H9 (cell line): Measurements from ENCODE around the gene ANKMY2. TPM values are rescaled to one million over a fixed set of nuclear protein-coding genes. Genes with fewer than 3 reads are reported as not detected.
A peak's percentile ranks its signal among the peaks of the same experiment; 100 is the strongest.

Experiments
- DNase-seq: peaks from one replicate; pipeline ENCODE4 v3.0.0-alpha.2; 2017
- H2AFZ ChIP-seq: one replicate; pipeline ENCODE4 v1.6.1; 2013; ENCODE audit warnings: mild to moderate bottlenecking, low read length, control low read depth, moderate library complexity
- H2AK5ac ChIP-seq: 2 replicates; pipeline ENCODE4 v1.6.1; 2013; ENCODE audit warnings: low read length, control low read depth, mixed read lengths; ENCODE audit not compliant: insufficient read length
- H2BK120ac ChIP-seq: one replicate; pipeline ENCODE4 v1.6.1; 2013; ENCODE audit warnings: low read depth, mild to moderate bottlenecking, low read length, control low read depth, inconsistent platforms; ENCODE audit not compliant: poor library complexity, severe bottlenecking
- H2BK12ac ChIP-seq: 2 replicates; pipeline ENCODE4 v1.6.1; 2013; ENCODE audit warnings: low read length, control low read depth, mixed read lengths, low read depth; ENCODE audit not compliant: insufficient read length
- H2BK15ac ChIP-seq: 2 replicates; pipeline ENCODE4 v1.6.1; 2013; ENCODE audit warnings: low read depth, low read length, control low read depth
- H2BK20ac ChIP-seq: one replicate; pipeline ENCODE4 v1.6.1; 2013; ENCODE audit warnings: low read depth, mild to moderate bottlenecking, low read length, control low read depth, inconsistent platforms; ENCODE audit not compliant: poor library complexity, severe bottlenecking
- H2BK5ac ChIP-seq: 2 replicates; pipeline ENCODE4 v1.6.1; 2013; ENCODE audit warnings: low read length, control low read depth, mixed read lengths; ENCODE audit not compliant: insufficient read length
- H3K14ac ChIP-seq: 2 replicates; pipeline ENCODE4 v1.6.1; 2013; ENCODE audit warnings: low read length, control low read depth; ENCODE audit not compliant: insufficient read depth
- H3K18ac ChIP-seq: 2 replicates; pipeline ENCODE4 v1.6.1; 2013; ENCODE audit warnings: low read depth, mild to moderate bottlenecking, mixed read lengths, low read length, control low read depth; ENCODE audit not compliant: insufficient read length
- H3K23ac ChIP-seq: 2 replicates; pipeline ENCODE4 v1.6.1; 2013; ENCODE audit warnings: low read length, control low read depth, mixed read lengths, low read depth; ENCODE audit not compliant: insufficient read length
- H3K23me2 ChIP-seq: 2 replicates; pipeline ENCODE4 v1.6.1; 2013; ENCODE audit warnings: low read depth, mild to moderate bottlenecking, mixed read lengths, low read length, control low read depth; ENCODE audit not compliant: insufficient read length, poor library complexity, severe bottlenecking
- H3K27ac ChIP-seq: 2 replicates; pipeline ENCODE4 v1.5.1; 2013; ENCODE audit warnings: low read length, control low read depth, mixed read lengths, low read depth; ENCODE audit not compliant: insufficient read length
- H3K27me3 ChIP-seq: 2 replicates; pipeline ENCODE4 v1.6.1; 2013; ENCODE audit warnings: low read length, control low read depth, inconsistent platforms; ENCODE audit not compliant: insufficient read depth
- H3K4ac ChIP-seq: 2 replicates; pipeline ENCODE4 v1.6.1; 2013; ENCODE audit warnings: low read depth, mild to moderate bottlenecking, control low read depth, inconsistent platforms, low read length, moderate library complexity
- H3K4me1 ChIP-seq: 2 replicates; pipeline ENCODE4 v1.6.1; 2013; ENCODE audit warnings: low read length, control low read depth, inconsistent platforms; ENCODE audit not compliant: insufficient read depth
- H3K4me2 ChIP-seq: 2 replicates; pipeline ENCODE4 v1.6.1; 2013; ENCODE audit warnings: low read length, control low read depth, mixed read lengths; ENCODE audit not compliant: insufficient read length, insufficient read depth
- H3K56ac ChIP-seq: 2 replicates; pipeline ENCODE4 v1.6.1; 2013; ENCODE audit warnings: low read depth, mild to moderate bottlenecking, mixed read lengths, low read length, control low read depth; ENCODE audit not compliant: insufficient read length
- H3K79me1 ChIP-seq: 2 replicates; pipeline ENCODE4 v1.6.1; 2013; ENCODE audit warnings: low read depth, mild to moderate bottlenecking, moderate library complexity, low read length, control low read depth, inconsistent platforms; ENCODE audit not compliant: insufficient read depth, poor library complexity, severe bottlenecking
- H3K79me2 ChIP-seq: 2 replicates; pipeline ENCODE4 v1.6.1; 2013; ENCODE audit warnings: low read length, control low read depth, inconsistent platforms; ENCODE audit not compliant: insufficient read depth
- H3K9ac ChIP-seq: 2 replicates; pipeline ENCODE4 v1.6.1; 2013; ENCODE audit warnings: low read length, control low read depth, mixed read lengths; ENCODE audit not compliant: insufficient read length; ENCODE audit errors: extremely low read depth
- H3K9me3 ChIP-seq: one replicate; pipeline ENCODE4 v1.6.1; 2013; ENCODE audit warnings: low read depth, low read length, inconsistent platforms; ENCODE audit not compliant: control insufficient read depth
- H3T11ph ChIP-seq: one replicate; pipeline ENCODE4 v1.6.1; 2013; ENCODE audit warnings: mild to moderate bottlenecking, low read length, control low read depth, inconsistent platforms
- H4K20me1 ChIP-seq: one replicate; pipeline ENCODE4 v1.6.1; 2013; ENCODE audit not compliant: control insufficient read depth, insufficient read length, insufficient read depth
- H4K5ac ChIP-seq: 2 replicates; pipeline ENCODE4 v1.6.1; 2013; ENCODE audit warnings: low read depth, mild to moderate bottlenecking, mixed read lengths, low read length, control low read depth; ENCODE audit not compliant: insufficient read length
- H4K8ac ChIP-seq: replicated peaks from 2 replicates; pipeline ENCODE4 v1.6.1; 2013; ENCODE audit warnings: low read length, control low read depth, mixed read lengths, low read depth; ENCODE audit not compliant: insufficient read length
- H4K91ac ChIP-seq: 2 replicates; pipeline ENCODE4 v1.6.1; 2013; ENCODE audit warnings: low read depth, mild to moderate bottlenecking, moderate library complexity, mixed read lengths, low read length, control low read depth; ENCODE audit not compliant: insufficient read length
- H3K27ac Mint-ChIP-seq, 3 experiments: 2 replicates in 2 of 3; 3 replicates in 1 of 3; pipeline ENCODE4 v1.8.0; 2020 to 2021; ENCODE audit warnings: mixed read lengths in 3 of 3, mild to moderate bottlenecking in 1 of 3, moderate library complexity in 1 of 3
- H3K27me3 Mint-ChIP-seq: 2 replicates; pipeline ENCODE4 v1.8.0; 2021; ENCODE audit warnings: low read depth, mild to moderate bottlenecking, moderate library complexity, mixed read lengths
- H3K36me3 Mint-ChIP-seq, 3 experiments: 2 replicates in 2 of 3; 3 replicates in 1 of 3; pipeline ENCODE4 v1.8.0; 2020 to 2021; ENCODE audit warnings: low read depth in 3 of 3, mixed read lengths in 3 of 3; ENCODE audit not compliant: insufficient read depth in 1 of 3
- H3K4me1 Mint-ChIP-seq, 2 experiments: 2 replicates each; pipeline ENCODE4 v1.8.0; 2020; ENCODE audit warnings: mixed read lengths in 2 of 2
- H3K4me3 Mint-ChIP-seq, 2 experiments: 2 replicates in 1 of 2; 3 replicates in 1 of 2; pipeline ENCODE4 v1.8.0; 2020 to 2021; ENCODE audit warnings: mild to moderate bottlenecking in 2 of 2, mixed read lengths in 2 of 2, moderate library complexity in 1 of 2
- H3K9me3 Mint-ChIP-seq, 2 experiments: 2 replicates in 1 of 2; 3 replicates in 1 of 2; pipeline ENCODE4 v1.8.0; 2020; ENCODE audit warnings: mild to moderate bottlenecking in 2 of 2, mixed read lengths in 2 of 2, moderate library complexity in 1 of 2
- CTCF ChIP-seq: fragments of 200-600 bp; sonication (generic); conservative IDR thresholded peaks from 3 replicates; pipeline ENCODE4 v1.8.0; 2021; ENCODE audit warnings: antibody characterized with exemption, mild to moderate bottlenecking
- WGBS: extraction: QIAGEN DNeasy Blood & Tissue Kit; methylation state at CpG from one replicate; pipeline ENCODE4 v1.1.7; 2013; ENCODE audit warnings: missing lambda C conversion rate, low lambda C conversion rate, mixed read lengths; ENCODE audit not compliant: insufficient read length; ENCODE audit errors: extremely low coverage; 5-methylcytosine and 5-hydroxymethylcytosine counted together
- total RNA-seq: library from RNA; stranded (reverse); gene quantifications from 2 replicates; pipeline ENCODE4 v1.2.1, GENCODE V29; 2021

Gene ANKMY2
- total RNA-seq, 1 experiment from 2014 or later: 12.7 TPM

DNA sequence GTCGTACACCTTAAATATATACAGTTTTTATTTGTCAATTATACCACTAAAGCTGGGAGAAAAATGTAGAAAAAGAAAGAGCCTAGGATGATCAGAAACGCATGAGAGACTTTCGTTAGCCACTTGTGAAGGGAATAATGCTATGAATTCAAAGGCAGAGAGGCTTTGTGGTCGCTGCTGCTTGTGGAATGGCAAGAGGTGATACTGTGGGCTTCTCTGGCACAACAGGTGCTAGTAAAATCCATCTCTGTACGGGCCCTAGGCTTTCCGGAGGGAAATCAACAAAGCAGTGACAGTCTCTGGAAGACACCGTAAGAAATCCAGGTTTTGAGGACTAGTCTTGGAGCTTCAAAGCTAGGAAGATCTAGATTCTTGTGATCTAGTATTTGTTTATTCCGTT lies 66.3 kb downstream of the ANKMY2 start:
- no peak overlapping the region for H3K18ac ChIP-seq

More for the DNA sequence above, 66.3 kb downstream of the ANKMY2 start:
- H2BK5ac ChIP-seq: no peak overlapping the region
- TF ChIP-seq CTCF: no peak
- H2BK120ac ChIP-seq: no peak overlapping the region
- H3K14ac ChIP-seq: no peak overlapping the region
- H4K20me1 ChIP-seq: no peaks in the 10 kb centered on the region
- Mint-ChIP-seq H3K4me1 (peaks cover 3 to 6% of the 10 kb centered on the region in 2 experiments), H3K27ac (peak overlapping the region in 1 of 3 experiments; percentile 75; a peak in 1 of 7 replicates), H3K9me3 (no peaks in the 10 kb centered on the region), H3K27me3 (no peaks in the 10 kb centered on the region), H3K4me3 (no peak overlapping the region), H3K36me3 (no peaks in the 10 kb centered on the region)
- no peak overlapping the region for H3K4ac ChIP-seq
- no peaks in the 10 kb centered on the region for H3K79me1 ChIP-seq
- no peaks in the 10 kb centered on the region for H3K23me2 ChIP-seq
- H3K27me3 ChIP-seq: no peaks in the 10 kb centered on the region
- no peak overlapping the region for H2AK5ac ChIP-seq
- H3K9ac ChIP-seq: no peak overlapping the region
- no peak overlapping the region for H2AFZ ChIP-seq
- H2BK15ac ChIP-seq: no peak overlapping the region
- H4K8ac ChIP-seq: no peak overlapping the region
- no peak overlapping the region for H4K5ac ChIP-seq
- no CpG with 5 or more reads among the region's 8 CpGs for WGBS
- H3T11ph ChIP-seq: no peak overlapping the region
- H3K4me2 ChIP-seq: no peak overlapping the region
- no peak overlapping the region for H2BK12ac ChIP-seq
- no peak overlapping the region for H3K56ac ChIP-seq
- H3K27ac ChIP-seq: no peak overlapping the region
- no peak overlapping the region for H2BK20ac ChIP-seq
- no peak overlapping the region for H4K91ac ChIP-seq
- DNase-seq: no peak
- H3K23ac ChIP-seq: no peak overlapping the region
- no peaks in the 10 kb centered on the region for H3K4me1 ChIP-seq
- no peaks in the 10 kb centered on the region for H3K9me3 ChIP-seq
- H3K79me2 ChIP-seq: no peaks in the 10 kb centered on the region
